GM23338 (cell line): Measurements from ENCODE around the gene PGGHG. TPM values are rescaled to one million over a fixed set of nuclear protein-coding genes. Genes with fewer than 3 reads are reported as not detected.

ENCODE experiments used
- ATAC-seq: fragments of 200-7000 bp; cut with Tn5 transposase; 3 replicates; pipeline ENCODE4 v1.9.1; 2020
- DNase-seq: peaks from one replicate; pipeline ENCODE4 v3.0.0-alpha.2; 2015; ENCODE audit warnings: low spot score
- H2AFZ ChIP-seq: fragments of 200-600 bp; sonication (generic); 2 replicates; pipeline ENCODE4 v1.8.0; 2016; ENCODE audit warnings: antibody characterized with exemption, mild to moderate bottlenecking, moderate library complexity
- H3F3A ChIP-seq: fragments of 200-600 bp; sonication (generic); replicated peaks from 2 replicates; pipeline ENCODE4 v1.8.0; 2017; ENCODE audit warnings: antibody characterized with exemption, mixed run types, low read depth
- H3K27ac ChIP-seq: fragments of 200-600 bp; sonication (generic); 2 replicates; pipeline ENCODE4 v1.6.1; 2016; ENCODE audit warnings: low read depth
- H3K27me3 ChIP-seq: fragments of 200-600 bp; sonication (generic); 2 replicates; pipeline ENCODE4 v1.8.0; 2016; ENCODE audit warnings: mild to moderate bottlenecking, mixed run types, moderate library complexity; ENCODE audit not compliant: insufficient read depth
- H3K36me3 ChIP-seq: fragments of 200-600 bp; sonication (generic); 2 replicates; pipeline ENCODE4 v1.8.0; 2016; ENCODE audit warnings: mild to moderate bottlenecking; ENCODE audit not compliant: insufficient read depth
- H3K4me1 ChIP-seq: fragments of 200-600 bp; sonication (generic); 2 replicates; pipeline ENCODE4 v1.8.0; 2016; ENCODE audit warnings: mild to moderate bottlenecking, moderate library complexity; ENCODE audit not compliant: insufficient read depth
- H3K4me2 ChIP-seq: fragments of 200-600 bp; sonication (generic); 2 replicates; pipeline ENCODE4 v1.7.1; 2017; ENCODE audit warnings: mixed run types
- H3K4me3 ChIP-seq: fragments of 200-600 bp; sonication (generic); 2 replicates; pipeline ENCODE4 v1.6.1; 2016; ENCODE audit warnings: mixed run types
- H3K79me2 ChIP-seq: fragments of 200-600 bp; sonication (generic); replicated peaks from 2 replicates; pipeline ENCODE4 v1.8.0; 2017; ENCODE audit warnings: mild to moderate bottlenecking; ENCODE audit not compliant: insufficient read depth
- H3K9me2 ChIP-seq: fragments of 200-600 bp; sonication (generic); 2 replicates; pipeline ENCODE4 v1.8.0; 2017; ENCODE audit not compliant: insufficient read depth
- H4K20me1 ChIP-seq: fragments of 200-600 bp; sonication (generic); replicated peaks from 2 replicates; pipeline ENCODE4 v1.8.0; 2017; ENCODE audit warnings: mild to moderate bottlenecking; ENCODE audit not compliant: insufficient read depth
- H3K27ac Mint-ChIP-seq: 2 replicates; pipeline ENCODE4 v1.8.0; 2020; ENCODE audit warnings: inconsistent platforms, mild to moderate bottlenecking, moderate library complexity, mixed read lengths
- H3K27me3 Mint-ChIP-seq: 3 replicates; pipeline ENCODE4 v1.8.0; 2022; ENCODE audit warnings: low read depth, mild to moderate bottlenecking, moderate library complexity, mixed read lengths, inconsistent platforms; ENCODE audit not compliant: insufficient read depth, poor library complexity
- H3K36me3 Mint-ChIP-seq: 3 replicates; pipeline ENCODE4 v1.8.0; 2021; ENCODE audit warnings: low read depth, mild to moderate bottlenecking, inconsistent platforms, moderate library complexity, mixed read lengths
- H3K4me1 Mint-ChIP-seq: 3 replicates; pipeline ENCODE4 v1.8.0; 2020; ENCODE audit warnings: mild to moderate bottlenecking, inconsistent platforms, mixed read lengths
- H3K4me3 Mint-ChIP-seq: 3 replicates; pipeline ENCODE4 v1.8.0; 2021; ENCODE audit warnings: moderate library complexity, mild to moderate bottlenecking, inconsistent platforms, mixed read lengths
- H3K9me3 Mint-ChIP-seq: 3 replicates; pipeline ENCODE4 v1.8.0; 2020; ENCODE audit warnings: moderate library complexity, mild to moderate bottlenecking, inconsistent platforms, mixed read lengths
- CTCF ChIP-seq, 2 experiments: fragments of 200-600 bp in 1 of 2; sonication (generic) in 1 of 2; conservative IDR thresholded peaks; 2 replicates each; pipeline versions ENCODE4 v1.5.1 to v1.6.1; 2016 to 2017; ENCODE audit warnings: antibody characterized with exemption in 2 of 2, low read depth in 2 of 2, mild to moderate bottlenecking in 2 of 2, moderate library complexity in 1 of 2
- ETS1 ChIP-seq: IDR thresholded peaks from 2 replicates; pipeline ENCODE4 v1.6.1; 2016; ENCODE audit warnings: antibody characterized with exemption
- EZH2phosphoT487 ChIP-seq: fragments of 200-600 bp; sonication (generic); IDR thresholded peaks from one replicate; pipeline ENCODE4 v1.8.1; 2018; ENCODE audit warnings: antibody characterized with exemption; ENCODE audit not compliant: unreplicated experiment
- JUNB ChIP-seq: IDR thresholded peaks from one replicate; pipeline ENCODE4 v1.6.1; 2016; ENCODE audit warnings: antibody characterized with exemption; ENCODE audit not compliant: unreplicated experiment
- NANOG ChIP-seq: IDR thresholded peaks from 2 replicates; pipeline ENCODE4 v1.6.1; 2016; ENCODE audit warnings: antibody characterized with exemption, borderline replicate concordance
- REST ChIP-seq: IDR thresholded peaks from one replicate; pipeline ENCODE4 v1.6.1; 2018; ENCODE audit warnings: antibody characterized with exemption; ENCODE audit not compliant: unreplicated experiment
- ZNF331 ChIP-seq: fragments of 250-450 bp; sonication (Bioruptor Pico); IDR thresholded peaks from 2 replicates; pipeline ENCODE4 v1.5.0; 2020; ENCODE audit warnings: low read depth, mild to moderate bottlenecking, moderate library complexity
- ZNF462 ChIP-seq: fragments of 250-450 bp; sonication (Bioruptor Pico); IDR thresholded peaks from 2 replicates; pipeline ENCODE4 v1.5.0; 2020; ENCODE audit warnings: mild to moderate bottlenecking, moderate library complexity
- polyA plus RNA-seq: library from polyadenylated mRNA; unstranded; fragments of >200 nt; fragmentation: Nextera tagmentation; extraction: Ambion mirVana; gene quantifications from 2 replicates; pipeline ENCODE4 v1.2.1, GENCODE V29; 2016
- total RNA-seq: library from RNA; depleted of rRNA; stranded (reverse); fragments of >200 nt; shearing (Covaris generic); gene quantifications from 2 replicates; pipeline ENCODE4 v1.2.3, GENCODE V29; 2014

PGGHG gene
- total and polyA plus RNA-seq, 2 experiments from 2014 or later = 24.9 to 55.8 TPM

GRCh38 chr11:292211-293121 lies 3.5 kb downstream of the PGGHG start (continued):
- TF ChIP-seq REST (no peak), ETS1 (no peak), CTCF (conservative IDR thresholded peaks at IDR 0.05; ENCODE audit: low read depth in 2 of 2) (no peak)

GRCh38 chr11:293271-293851 lies 4.4 kb downstream of the PGGHG start:
- no peaks in the 10 kb centered on the region; the same call in 1 of the 2 replicates for H3K4me1 ChIP-seq
- no peak overlapping the region for H3K4me3 ChIP-seq
- H4K20me1 ChIP-seq = no peaks in the 10 kb centered on the region
- no peaks in the 10 kb centered on the region; the same call in 1 of the 2 replicates for H3F3A ChIP-seq
- H3K27ac ChIP-seq = no peak overlapping the region
- H3K36me3 ChIP-seq = no peaks in the 10 kb centered on the region
- H3K4me2 ChIP-seq = no peak overlapping the region
- peaks cover 11% of the 10 kb centered on the region; the same call in 2 of the 3 replicates for H3K36me3 Mint-ChIP-seq
- H3K4me3 Mint-ChIP-seq = no peak overlapping the region
- no peaks in the 10 kb centered on the region for H3K9me3 Mint-ChIP-seq
- peaks cover 9% of the 10 kb centered on the region for H3K27me3 Mint-ChIP-seq
- H3K9me2 ChIP-seq = no peaks in the 10 kb centered on the region
- peaks cover 19% of the 10 kb centered on the region for H3K4me1 Mint-ChIP-seq
- DNase-seq (no peak), ATAC-seq (no peak)
- no peak overlapping the region for H2AFZ ChIP-seq
- no peaks in the 10 kb centered on the region for H3K79me2 ChIP-seq
- H3K27me3 ChIP-seq = peaks cover 4% of the 10 kb centered on the region
- no peak overlapping the region for H3K27ac Mint-ChIP-seq
- TF ChIP-seq ZNF462 (CRISPR knock-in tag) (no peak), ZNF331 (no peak), JUNB (no peak), EZH2phosphoT487 (no peak), NANOG (no peak), ETS1 (no peak)
